Adrenal gland (tissue), 12 donors: ENCODE measurements around the gene MIEF1. TPM values are rescaled to one million over a fixed set of nuclear protein-coding genes. Genes with fewer than 3 reads are reported as not detected.

Experiments
- DNase-seq, 7 donors: peaks; one replicate each; pipeline ENCODE4 v3.0.0-alpha.2; 2019 to 2020
- H3K27ac ChIP-seq, 5 donors: fragments of 200-600 bp; sonication (generic) in 4 of 5; 1 replicate in 3 of 5; 2 replicates in 2 of 5; pipeline versions ENCODE4 v1.5.1 to v1.8.0; 2016 to 2020; ENCODE audit warnings: mild to moderate bottlenecking in 1 of 5
- H3K27me3 ChIP-seq: fragments of 200-600 bp; 2 replicates; pipeline ENCODE4 v1.8.0; 2021
- H3K36me3 ChIP-seq, 2 donors: fragments of 200-600 bp; replicated peaks in 1 of 2; 1 replicate in 1 of 2; 2 replicates in 1 of 2; pipeline versions ENCODE4 v1.5.1 to v1.8.0; 2018 to 2022
- H3K4me1 ChIP-seq, 2 donors: fragments of 200-600 bp; replicated peaks in 1 of 2; 1 replicate in 1 of 2; 2 replicates in 1 of 2; pipeline versions ENCODE4 v1.5.1 to v1.8.0; 2018 to 2021
- H3K4me3 ChIP-seq, 4 donors: fragments of 200-600 bp; sonication (generic) in 3 of 4; one replicate each; pipeline ENCODE4 v1.5.1; 2016 to 2018
- H3K9me3 ChIP-seq, 3 donors: fragments of 200-600 bp; sonication (generic) in 1 of 3; replicated peaks in 1 of 3; 1 replicate in 2 of 3; 2 replicates in 1 of 3; pipeline versions ENCODE4 v1.5.1 to v1.8.0; 2016 to 2021
- CTCF ChIP-seq, 6 experiments: fragments of 450-650 bp in 4 of 6; fragments of 200-600 bp in 2 of 6; sonication (generic) in 1 of 6; IDR thresholded peaks; 1 replicate in 5 of 6; 2 replicates in 1 of 6; pipeline versions ENCODE4 v1.5.1 to v1.8.0; 2016 to 2021; ENCODE audit warnings: antibody characterized with exemption in 6 of 6, mild to moderate bottlenecking in 2 of 6, moderate library complexity in 1 of 6
- POLR2A ChIP-seq, 2 donors: fragments of 450-650 bp; IDR thresholded peaks; one replicate each; pipeline ENCODE4 v1.6.1; 2017; ENCODE audit warnings: antibody characterized with exemption in 2 of 2, mild to moderate bottlenecking in 2 of 2, moderate library complexity in 1 of 2
- WGBS, 4 donors: extraction: QIAGEN DNeasy Blood & Tissue Kit in 2 of 4; methylation state at CpG; one replicate each; pipeline versions ENCODE4 v1.1.5 to v1.1.7; 2013 to 2017; 5-methylcytosine and 5-hydroxymethylcytosine counted together
- intact Hi-C, 2 donors: fragments of 100-400 bp; cut with DNase I; formaldehyde crosslinking; loops; one replicate each; pipeline versions ENCODE4 v1.14.1 to v1.15.0; 2022 to 2023
- polyA plus RNA-seq, 3 donors: library from polyadenylated mRNA; stranded (reverse); fragments of 200-250 nt in 2 of 3; fragments of 350-450 nt in 1 of 3; fragmentation: Illumina TruSeq in 1 of 3; extraction: RNeasy Lipid Tissue Mini Kit (QIAGEN cat#74804) in 1 of 3; gene quantifications; one replicate each; pipeline ENCODE4 v1.2.3, GENCODE V29; 2013 to 2014
- total RNA-seq, 9 donors: library from RNA; depleted of rRNA in 4 of 9; stranded (reverse); fragments of >200 nt in 4 of 9; fragments of 120-200 nt in 1 of 9; fragmentation: NEBNext Ultra II Directional in 1 of 9; extraction: Animal tissue kit (Norgen Biotek cat#: 25700) in 1 of 9; gene quantifications; one replicate each; pipeline versions ENCODE4 v1.1.0 to v1.2.4, GENCODE V29; 2013 to 2023
- donor health status: healthy with polysubstance abuse.
- donor health status: Bipolar disorder and iron deficiency.
- donor health status: DM: yes; HTN: yes; CAD: no.
- donor health status: DM: no; HTN: no; CAD: no.
- donor health status: DM: no; HTN: no; CAD: no.
- donor health status: DM: yes; HTN: yes; CAD: no.

Gene MIEF1
- total and polyA plus RNA-seq, 12 donors, result 5.1 to 44.2 (median 26.7) TPM

GRCh38 chr22:39471381-39472141, 30.5 kb upstream of the MIEF1 start:
- Histone ChIP-seq H3K27ac (peak overlapping the region in 2 of 5 donors; percentile 52 to 81), H3K9me3 (no peaks in the 10 kb centered on the region), H3K36me3 (no peaks in the 10 kb centered on the region), H3K27me3 (no peaks in the 10 kb centered on the region), H3K4me3 (no peak overlapping the region), H3K4me1 (peaks cover 0 to 19% of the 10 kb centered on the region in 2 donors)
- 39 to 50% (median 44%) methylated on average over 10 to 13 of the region's 13 CpGs for WGBS, 4 donors
- DNase-seq, result no peak
- TF ChIP-seq POLR2A (IDR thresholded peaks at IDR 0.05) (no peak), CTCF (IDR thresholded peaks at IDR 0.05) (no peak)
- intact Hi-C loops, result loop anchor here in 1 of 2 donors (10.0 kb wide), 1 partner anchor 543 kb away; no protein-coding TSS in a partner anchor

GRCh38 chr22:39472570-39473556, 29.2 kb upstream of the MIEF1 start:
- peak overlapping the region in 2 of 5 donors; percentile 34 to 81 for H3K27ac ChIP-seq
- intact Hi-C loops, result loop anchor here in 1 of 2 donors (10.0 kb wide), 1 partner anchor 542 kb away; no protein-coding TSS in a partner anchor

DNA sequence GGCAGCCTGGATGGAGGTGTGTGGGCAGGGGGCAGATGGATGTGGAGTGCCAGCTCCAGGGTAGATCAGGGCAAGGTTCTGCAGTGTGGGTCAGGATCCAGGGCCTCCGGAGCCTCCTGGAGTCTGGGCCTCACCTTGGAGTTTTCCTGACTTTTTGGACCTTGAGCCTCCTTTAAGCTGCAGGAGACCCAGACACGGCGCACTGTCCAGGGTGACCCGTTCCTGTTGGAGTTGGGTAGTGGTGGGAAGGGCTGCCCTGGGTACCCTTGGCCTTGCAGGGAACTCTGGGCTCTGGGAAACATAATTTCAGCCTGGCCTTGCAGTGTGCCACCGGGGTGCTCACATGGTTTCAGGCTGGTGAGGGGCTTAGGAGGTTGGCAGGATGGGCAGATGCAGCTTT, 28.2 kb upstream of the MIEF1 start:
- WGBS, 4 donors, result 82 to 95% (median 87%) methylated on average over 3 to 5 of the region's 5 CpGs
- Histone ChIP-seq H3K27ac (peak overlapping the region in 1 of 5 donors; percentile 81), H3K36me3 (no peaks in the 10 kb centered on the region), H3K9me3 (no peaks in the 10 kb centered on the region), H3K27me3 (no peaks in the 10 kb centered on the region), H3K4me1 (peaks cover 0 to 19% of the 10 kb centered on the region in 2 donors), H3K4me3 (no peak overlapping the region)
- no peak for DNase-seq
- intact Hi-C loops, result loop anchor here in 1 of 2 donors (10.0 kb wide), 1 partner anchor 541 kb away; no protein-coding TSS in a partner anchor
- TF ChIP-seq CTCF (IDR thresholded peaks at IDR 0.05), result no peak

More at GRCh38 chr22:39472570-39473556, 29.2 kb upstream of the MIEF1 start:
- DNase-seq, result no peak
- Histone ChIP-seq H3K27me3 (no peaks in the 10 kb centered on the region), H3K4me3 (no peak overlapping the region), H3K9me3 (no peaks in the 10 kb centered on the region), H3K4me1 (peaks cover 0 to 19% of the 10 kb centered on the region in 2 donors), H3K36me3 (no peaks in the 10 kb centered on the region)
- TF ChIP-seq POLR2A (IDR thresholded peaks at IDR 0.05), result no peak
- no peak for TF ChIP-seq CTCF (IDR thresholded peaks at IDR 0.05)
- WGBS, 4 donors, result 77 to 88% (median 80%) methylated on average over 14 to 19 of the region's 19 CpGs
